ENCODE results near the gene VSIG4.
"Not testable (repeated sequence)": the region's sequence is repeated elsewhere in the genome, so short reads cannot be mapped to it uniquely, and the experiment has no call there.

The VSIG4 gene

DNA sequence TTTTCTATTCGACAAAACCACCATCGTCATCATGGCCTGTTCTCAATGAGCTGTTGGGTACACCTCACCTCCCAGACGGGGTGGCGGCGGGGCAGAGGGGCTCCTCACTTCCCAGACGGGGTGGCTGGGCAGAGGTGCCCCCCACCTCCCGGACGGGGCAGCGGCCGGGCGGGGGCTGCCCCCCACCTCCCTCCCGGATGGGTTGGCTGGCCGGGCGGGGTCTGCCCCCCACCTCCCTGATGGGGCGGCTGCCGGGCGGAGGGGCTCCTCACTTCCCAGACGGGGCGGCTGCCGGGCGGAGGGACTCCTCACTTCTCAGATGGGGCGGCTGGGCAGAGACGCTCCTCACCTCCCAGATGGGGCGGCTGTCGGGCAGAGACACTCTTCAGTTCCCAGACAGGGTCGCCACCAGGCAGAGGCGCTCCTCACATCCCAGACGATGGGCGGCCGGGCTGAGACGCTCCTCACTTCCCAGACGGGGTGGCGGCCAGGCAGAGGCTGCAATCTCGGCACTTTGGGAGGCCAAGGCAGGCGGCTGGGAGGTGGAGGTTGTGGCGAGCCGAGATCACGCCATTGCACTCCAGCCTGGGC is 64.6 kb downstream of the VSIG4 start:
- DNase-seq: not testable (repeated sequence)

Data from hematopoietic multipotent progenitor cell treated with erythropoietin and hydrocortisone succinate and interleukin-3 and kit ligand, for 6 days (in vitro differentiated cells).